ENCODE data around the gene EID1.

Gene EID1

GRCh38 chr15:48924528-48925393, 46.8 kb downstream of the EID1 start:
- TF ChIP-seq CTCF (conservative IDR thresholded peaks at IDR 0.05; ENCODE audit: low read length) = no peak
- no peak overlapping the region for H3K4me3 ChIP-seq (ENCODE audit: low read length)
- peak; percentile 32 for DNase-seq (ENCODE audit: low read depth)

- H3K4me3 ChIP-seq (ENCODE audit: low read length) = no peak overlapping the region
- DNase-seq (ENCODE audit: low read depth) = peak; percentile 81
- no peak for TF ChIP-seq CTCF (conservative IDR thresholded peaks at IDR 0.05; ENCODE audit: low read length)
Observed at GRCh38 chr15:48925714-48926223, 47.8 kb downstream of the EID1 start.

- no peak for TF ChIP-seq CTCF (conservative IDR thresholded peaks at IDR 0.05; ENCODE audit: low read length)
- H3K4me3 ChIP-seq (ENCODE audit: low read length) = no peak overlapping the region
- no peak for DNase-seq (ENCODE audit: low read depth)
Observed at GRCh38 chr15:48928877-48929538, 51.1 kb downstream of the EID1 start.

GRCh38 chr15:48929661-48930060, 51.7 kb downstream of the EID1 start:
- no peak for TF ChIP-seq CTCF (conservative IDR thresholded peaks at IDR 0.05; ENCODE audit: low read length)
- DNase-seq (ENCODE audit: low read depth) = no peak

More at GRCh38 chr15:48929661-48930060, 51.7 kb downstream of the EID1 start:
- no peak overlapping the region for H3K4me3 ChIP-seq (ENCODE audit: low read length)
